ENCODE data around the gene OGDH. TPM values are rescaled to one million over a fixed set of nuclear protein-coding genes. Genes with fewer than 3 reads are reported as not detected.
A peak's percentile ranks its signal among the peaks of the same experiment; 100 is the strongest.

OGDH gene
- polyA plus RNA-seq, 4 donors, result 66.8 to 136 (median 112) TPM

- Histone ChIP-seq H3K4me3 (ENCODE audit: low read depth in 1 of 3, low read length in 3 of 3) (peak overlapping the region; percentile 26 to 95 (median 80)), H3K4me1 (ENCODE audit: control insufficient read depth in 3 of 3, insufficient read depth in 2 of 3, low read depth in 1 of 3, low read length in 2 of 3) (peaks cover 0 to 3% (median 0%) of the 10 kb centered on the region in 3 donors), H3K9me3 (ENCODE audit: control insufficient read depth in 2 of 2, insufficient read depth in 1 of 2, low read depth in 1 of 2, low read length in 1 of 2) (no peaks in the 10 kb centered on the region), H3K27ac (ENCODE audit: low read depth in 1 of 3, low read length in 2 of 3) (peak overlapping the region; percentile 97 to 99 (median 99)), H3K27me3 (ENCODE audit: control insufficient read depth in 3 of 3, insufficient read depth in 3 of 3, low read length in 3 of 3) (no peaks in the 10 kb centered on the region), H3K36me3 (ENCODE audit: control insufficient read depth in 3 of 3, insufficient read depth in 2 of 3, low read depth in 1 of 3, low read length in 3 of 3) (peaks cover 0 to 11% (median 0%) of the 10 kb centered on the region in 3 donors)
- no peak for FAIRE-seq
- 43 to 45% (median 44%) methylated on average over 35 of the region's 35 CpGs for WGBS, 3 donors
- DNase-seq, result peak in 1 of 2 donors; percentile 40
These were observed 978 bp downstream of the OGDH start for GRCh38 chr7:44607141-44608068.

GRCh38 chr7:44608916-44609648, 2.7 kb downstream of the OGDH start:
- DNase-seq, result no peak
- H3K9me3 ChIP-seq (ENCODE audit: control insufficient read depth in 2 of 2, insufficient read depth in 1 of 2, low read depth in 1 of 2, low read length in 1 of 2), result no peaks in the 10 kb centered on the region
- H3K36me3 ChIP-seq (ENCODE audit: control insufficient read depth in 3 of 3, insufficient read depth in 2 of 3, low read depth in 1 of 3, low read length in 3 of 3), result peaks cover 0 to 27% (median 0%) of the 10 kb centered on the region in 3 donors
- H3K4me3 ChIP-seq (ENCODE audit: low read depth in 1 of 3, low read length in 3 of 3), result peak overlapping the region in 1 of 3 donors; percentile 10
- no peak for FAIRE-seq
- H3K27ac ChIP-seq (ENCODE audit: low read depth in 1 of 3, low read length in 2 of 3), result peak overlapping the region in 1 of 3 donors; percentile 4
- H3K27me3 ChIP-seq (ENCODE audit: control insufficient read depth in 3 of 3, insufficient read depth in 3 of 3, low read length in 3 of 3), result no peaks in the 10 kb centered on the region
- H3K4me1 ChIP-seq (ENCODE audit: control insufficient read depth in 3 of 3, insufficient read depth in 2 of 3, low read depth in 1 of 3, low read length in 2 of 3), result peaks cover 0 to 3% (median 0%) of the 10 kb centered on the region in 3 donors
- WGBS, 3 donors, result 72 to 87% (median 76%) methylated on average over 13 to 14 of the region's 14 CpGs

GRCh38 chr7:44609829-44610228, 3.4 kb downstream of the OGDH start:
- no peaks in the 10 kb centered on the region for H3K27me3 ChIP-seq (ENCODE audit: control insufficient read depth in 3 of 3, insufficient read depth in 3 of 3, low read length in 3 of 3)
- no peaks in the 10 kb centered on the region for H3K9me3 ChIP-seq (ENCODE audit: control insufficient read depth in 2 of 2, insufficient read depth in 1 of 2, low read depth in 1 of 2, low read length in 1 of 2)
- FAIRE-seq (no peak), DNase-seq (no peak)
- peaks cover 0 to 27% (median 0%) of the 10 kb centered on the region in 3 donors for H3K36me3 ChIP-seq (ENCODE audit: control insufficient read depth in 3 of 3, insufficient read depth in 2 of 3, low read depth in 1 of 3, low read length in 3 of 3)
- H3K27ac ChIP-seq (ENCODE audit: low read depth in 1 of 3, low read length in 2 of 3), result peak overlapping the region in 1 of 3 donors; percentile 32
- H3K4me3 ChIP-seq (ENCODE audit: low read depth in 1 of 3, low read length in 3 of 3), result no peak overlapping the region
- H3K4me1 ChIP-seq (ENCODE audit: control insufficient read depth in 3 of 3, insufficient read depth in 2 of 3, low read depth in 1 of 3, low read length in 2 of 3), result peaks cover 0 to 5% (median 3%) of the 10 kb centered on the region in 3 donors
- WGBS, 3 donors, result 81 to 88% (median 86%) methylated on average over 3 of the region's 3 CpGs

DNA sequence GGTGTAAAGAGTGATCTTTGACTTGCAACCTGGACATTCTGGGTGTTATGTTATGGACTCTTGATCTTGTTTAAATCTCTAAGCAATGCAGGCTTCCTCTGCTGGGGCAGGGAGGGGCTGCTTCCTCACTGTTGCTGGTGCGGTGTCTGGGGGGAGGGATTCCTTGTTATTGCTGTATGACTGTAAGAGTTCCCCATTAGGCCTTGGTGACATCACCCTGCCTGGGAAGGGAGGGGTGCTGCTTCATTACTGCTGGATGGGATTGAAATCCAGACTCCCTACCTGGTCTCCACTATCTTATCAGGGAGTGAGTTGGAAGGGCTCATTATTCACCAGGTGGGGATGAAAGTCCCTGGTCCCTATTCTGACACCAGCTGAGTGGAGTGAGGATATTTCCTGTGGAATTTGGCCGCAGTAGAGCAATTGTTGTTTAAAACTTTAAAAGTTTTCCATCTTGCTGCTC, 8.8 kb downstream of the OGDH start:
- WGBS, 3 donors, result 14 to 46% (median 40%) methylated on average over 2 of the region's 2 CpGs
- no peaks in the 10 kb centered on the region for H3K9me3 ChIP-seq (ENCODE audit: control insufficient read depth in 2 of 2, insufficient read depth in 1 of 2, low read depth in 1 of 2, low read length in 1 of 2)
- no peak for FAIRE-seq

DNA sequence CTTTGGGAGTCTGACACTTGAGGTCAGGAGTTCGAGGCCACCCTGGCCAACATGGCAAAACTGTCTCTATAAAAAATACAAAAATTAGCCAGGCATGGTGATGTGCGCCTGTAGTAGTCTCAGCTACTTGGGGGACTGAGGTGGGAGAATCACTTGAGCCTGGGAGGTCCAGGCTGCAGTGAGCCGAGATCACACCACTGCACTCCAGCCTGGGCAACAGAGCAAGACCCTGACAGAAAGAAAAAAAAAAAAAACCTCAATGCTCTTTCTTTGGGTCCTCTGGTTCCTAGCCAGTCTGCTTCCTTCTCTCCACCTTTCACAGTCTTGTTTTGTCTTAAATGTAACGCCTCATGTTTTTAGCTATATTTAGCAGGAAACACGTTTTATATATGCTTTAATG, 9.4 kb downstream of the OGDH start:
- FAIRE-seq (no peak), DNase-seq (no peak)
- peaks cover 9 to 51% (median 21%) of the 10 kb centered on the region in 3 donors for H3K4me1 ChIP-seq (ENCODE audit: control insufficient read depth in 3 of 3, insufficient read depth in 2 of 3, low read depth in 1 of 3, low read length in 2 of 3)
- H3K27ac ChIP-seq (ENCODE audit: low read depth in 1 of 3, low read length in 2 of 3), result peak overlapping the region; percentile 76 to 94 (median 92)
- WGBS, 3 donors, result 61 to 78% (median 70%) methylated on average over 5 of the region's 5 CpGs
- H3K9me3 ChIP-seq (ENCODE audit: control insufficient read depth in 2 of 2, insufficient read depth in 1 of 2, low read depth in 1 of 2, low read length in 1 of 2), result no peaks in the 10 kb centered on the region
- peaks cover 0 to 28% (median 4%) of the 10 kb centered on the region in 3 donors for H3K36me3 ChIP-seq (ENCODE audit: control insufficient read depth in 3 of 3, insufficient read depth in 2 of 3, low read depth in 1 of 3, low read length in 3 of 3)
- H3K27me3 ChIP-seq (ENCODE audit: control insufficient read depth in 3 of 3, insufficient read depth in 3 of 3, low read length in 3 of 3), result no peaks in the 10 kb centered on the region
- H3K4me3 ChIP-seq (ENCODE audit: low read depth in 1 of 3, low read length in 3 of 3), result no peak overlapping the region

More for the DNA sequence above, 8.8 kb downstream of the OGDH start:
- Histone ChIP-seq H3K4me3 (ENCODE audit: low read depth in 1 of 3, low read length in 3 of 3) (no peak overlapping the region), H3K36me3 (ENCODE audit: control insufficient read depth in 3 of 3, insufficient read depth in 2 of 3, low read depth in 1 of 3, low read length in 3 of 3) (peaks cover 0 to 28% (median 4%) of the 10 kb centered on the region in 3 donors), H3K27me3 (ENCODE audit: control insufficient read depth in 3 of 3, insufficient read depth in 3 of 3, low read length in 3 of 3) (no peaks in the 10 kb centered on the region), H3K27ac (ENCODE audit: low read depth in 1 of 3, low read length in 2 of 3) (peak overlapping the region; percentile 76 to 94 (median 92)), H3K4me1 (ENCODE audit: control insufficient read depth in 3 of 3, insufficient read depth in 2 of 3, low read depth in 1 of 3, low read length in 2 of 3) (peaks cover 9 to 46% (median 21%) of the 10 kb centered on the region in 3 donors)
- DNase-seq, result peak; percentile 95 to 99

DNA sequence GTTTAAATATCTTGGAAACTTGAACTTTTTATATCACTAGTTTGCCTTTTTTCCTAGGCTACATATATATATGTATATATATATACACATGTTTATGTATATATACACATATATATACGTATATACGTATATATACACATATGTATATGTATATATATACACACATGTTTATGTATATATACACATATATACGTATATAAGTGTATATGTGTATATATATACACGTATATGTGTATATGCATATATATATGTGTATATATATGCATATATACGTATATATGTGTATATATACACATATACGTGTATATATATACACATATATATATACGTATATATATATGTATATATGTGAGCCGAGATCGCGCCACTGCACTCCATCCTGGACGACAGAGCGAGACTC, 10.1 kb downstream of the OGDH start:
- peaks cover 11 to 54% (median 21%) of the 10 kb centered on the region in 3 donors for H3K4me1 ChIP-seq (ENCODE audit: control insufficient read depth in 3 of 3, insufficient read depth in 2 of 3, low read depth in 1 of 3, low read length in 2 of 3)
- peaks cover 0 to 33% (median 4%) of the 10 kb centered on the region in 3 donors for H3K36me3 ChIP-seq (ENCODE audit: control insufficient read depth in 3 of 3, insufficient read depth in 2 of 3, low read depth in 1 of 3, low read length in 3 of 3)
- peak overlapping the region in 1 of 3 donors; percentile 98 for H3K27ac ChIP-seq (ENCODE audit: low read depth in 1 of 3, low read length in 2 of 3)
- no peak for DNase-seq
- no peaks in the 10 kb centered on the region for H3K27me3 ChIP-seq (ENCODE audit: control insufficient read depth in 3 of 3, insufficient read depth in 3 of 3, low read length in 3 of 3)
- no peak overlapping the region for H3K4me3 ChIP-seq (ENCODE audit: low read depth in 1 of 3, low read length in 3 of 3)
- no peak for FAIRE-seq
- no peaks in the 10 kb centered on the region for H3K9me3 ChIP-seq (ENCODE audit: control insufficient read depth in 2 of 2, insufficient read depth in 1 of 2, low read depth in 1 of 2, low read length in 1 of 2)
- 83 to 89% (median 87%) methylated on average over 12 of the region's 12 CpGs for WGBS, 3 donors

GRCh38 chr7:44617225-44617890, 10.9 kb downstream of the OGDH start:
- peak; percentile 54 to 77 for DNase-seq
- Histone ChIP-seq H3K36me3 (ENCODE audit: control insufficient read depth in 3 of 3, insufficient read depth in 2 of 3, low read depth in 1 of 3, low read length in 3 of 3) (peaks cover 0 to 31% (median 4%) of the 10 kb centered on the region in 3 donors), H3K4me3 (ENCODE audit: low read depth in 1 of 3, low read length in 3 of 3) (no peak overlapping the region), H3K9me3 (ENCODE audit: control insufficient read depth in 2 of 2, insufficient read depth in 1 of 2, low read depth in 1 of 2, low read length in 1 of 2) (no peaks in the 10 kb centered on the region), H3K4me1 (ENCODE audit: control insufficient read depth in 3 of 3, insufficient read depth in 2 of 3, low read depth in 1 of 3, low read length in 2 of 3) (peaks cover 11 to 61% (median 21%) of the 10 kb centered on the region in 3 donors), H3K27ac (ENCODE audit: low read depth in 1 of 3, low read length in 2 of 3) (peak overlapping the region in 2 of 3 donors; percentile 44 to 98), H3K27me3 (ENCODE audit: control insufficient read depth in 3 of 3, insufficient read depth in 3 of 3, low read length in 3 of 3) (no peaks in the 10 kb centered on the region)
- WGBS, 3 donors, result 15 to 53% (median 16%) methylated on average over 2 of the region's 2 CpGs
- FAIRE-seq, result no peak
